Activated T-helper 9 cell treated with anti-CD3 and anti-CD28 coated beads, Interleukin-2, amount 50 U/mL, for 16 hours (primary cell): ENCODE data around the gene TOMM22.

Experiments
- DNase-seq: peaks from one replicate; pipeline ENCODE4 v3.0.0-alpha.2; 2020; ENCODE audit warnings: low read depth

TOMM22 gene

GRCh38 chr22:38696606-38697424 lies 15.1 kb downstream of the TOMM22 start:
- DNase-seq = no peak

DNA sequence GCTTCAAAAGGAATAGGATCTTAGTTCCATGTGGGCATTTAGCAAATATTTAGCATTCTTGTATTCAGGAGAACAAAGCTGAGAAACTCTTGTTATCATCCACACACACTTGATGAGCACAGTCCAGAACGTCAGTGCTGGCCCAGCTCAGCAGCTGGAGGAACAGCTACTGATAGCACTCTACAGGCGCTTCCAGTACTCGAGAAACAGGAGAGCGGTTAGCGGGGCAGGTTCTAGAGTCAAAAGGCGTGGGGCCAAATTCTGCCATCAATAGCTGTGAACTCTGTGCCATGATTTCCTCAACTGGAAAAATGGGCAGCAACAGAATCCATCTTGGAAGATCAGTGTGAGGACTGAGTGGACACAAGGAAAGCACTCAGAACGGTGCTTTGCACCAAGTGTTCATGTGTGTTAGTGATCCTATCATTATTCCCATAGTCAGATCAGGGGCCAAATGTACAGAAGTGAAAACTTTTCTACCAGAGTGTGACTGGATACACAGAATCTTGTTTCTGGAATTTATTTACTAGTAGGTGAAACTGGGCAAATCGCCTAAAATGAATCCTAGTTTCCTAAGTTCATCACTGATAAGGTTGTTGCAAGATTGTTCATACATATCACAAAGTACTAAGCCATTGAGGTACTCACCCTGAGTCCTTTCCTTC lies 15.8 kb downstream of the TOMM22 start:
- no peak for DNase-seq

DNA sequence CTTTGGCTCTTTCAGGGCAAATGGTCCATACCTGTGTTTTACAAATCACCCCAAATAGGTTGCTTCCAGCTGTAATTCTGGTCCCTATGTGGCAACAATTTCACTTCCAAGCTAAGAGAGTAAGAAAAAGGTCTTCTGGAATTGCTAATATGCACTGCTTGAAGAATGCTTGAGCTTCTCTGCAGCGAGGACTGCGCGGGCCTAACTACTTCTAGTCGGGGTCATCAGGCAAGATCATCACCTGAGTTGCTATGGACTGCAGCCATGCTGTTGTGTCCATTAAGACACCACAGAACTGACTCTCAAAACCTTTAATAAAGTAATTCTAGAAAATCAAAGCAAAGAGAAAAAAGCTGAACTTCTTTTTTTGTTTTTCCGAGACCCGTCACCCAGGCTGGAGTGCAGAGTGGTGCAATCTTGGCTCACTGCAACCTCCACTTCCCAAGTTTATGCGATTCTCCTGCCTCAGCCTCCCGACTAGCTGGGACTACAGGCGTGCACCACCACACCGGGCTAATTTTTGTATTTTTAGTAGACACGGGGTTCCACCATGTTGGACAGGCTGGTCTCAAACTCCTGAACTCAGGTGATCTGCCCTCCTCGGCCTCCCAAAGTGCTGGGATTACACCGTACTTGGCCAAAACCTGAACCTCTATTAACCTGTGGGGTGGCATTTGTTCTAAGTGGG lies 16.8 kb downstream of the TOMM22 start:
- no peak for DNase-seq

DNA sequence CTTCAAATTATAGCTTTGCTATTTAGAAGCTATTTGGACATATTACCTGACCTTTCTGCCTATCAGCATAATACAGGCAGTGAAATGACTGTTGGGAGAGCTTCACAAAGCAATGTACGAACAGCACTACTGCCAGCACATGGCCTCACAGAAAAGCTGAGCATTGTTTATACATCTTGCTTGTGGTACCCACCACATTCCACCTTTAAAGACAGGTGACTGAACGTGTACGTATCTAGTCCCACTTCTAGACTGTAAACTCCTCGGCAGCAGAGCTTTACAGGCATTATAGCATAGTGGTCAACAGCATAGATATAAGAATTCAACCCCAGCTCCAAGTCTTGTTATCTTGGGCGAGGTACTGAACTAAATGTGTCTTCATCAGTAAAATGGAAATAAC lies 17.4 kb downstream of the TOMM22 start:
- no peak for DNase-seq

GRCh38 chr22:38699784-38700183 lies 18.0 kb downstream of the TOMM22 start:
- no peak for DNase-seq

- DNase-seq = no peak
Measured at GRCh38 chr22:38700270-38700788, 18.6 kb downstream of the TOMM22 start.

GRCh38 chr22:38700789-38701628 lies 19.3 kb downstream of the TOMM22 start, which contains the start of gene JOSD1:
Gene JOSD1 (minus strand): TSS chr22:38700943. CDS start chr22:38699987, 956 bp downstream.
- DNase-seq = peak; percentile 96

- DNase-seq = no peak
Measured at GRCh38 chr22:38704654-38705234, 23.0 kb downstream of the TOMM22 start.

GRCh38 chr22:38705235-38706100 lies 23.7 kb downstream of the TOMM22 start, which contains the start of gene GTPBP1:
Gene GTPBP1 (plus strand): TSS chr22:38705944. CDS start chr22:38705956, 12 bp downstream.
- peak; percentile 92 for DNase-seq

GRCh38 chr22:38706101-38706900 lies 24.5 kb downstream of the TOMM22 start:
- peak; percentile 27 for DNase-seq

GRCh38 chr22:38706901-38707195 lies 25.1 kb downstream of the TOMM22 start:
- no peak for DNase-seq

DNA sequence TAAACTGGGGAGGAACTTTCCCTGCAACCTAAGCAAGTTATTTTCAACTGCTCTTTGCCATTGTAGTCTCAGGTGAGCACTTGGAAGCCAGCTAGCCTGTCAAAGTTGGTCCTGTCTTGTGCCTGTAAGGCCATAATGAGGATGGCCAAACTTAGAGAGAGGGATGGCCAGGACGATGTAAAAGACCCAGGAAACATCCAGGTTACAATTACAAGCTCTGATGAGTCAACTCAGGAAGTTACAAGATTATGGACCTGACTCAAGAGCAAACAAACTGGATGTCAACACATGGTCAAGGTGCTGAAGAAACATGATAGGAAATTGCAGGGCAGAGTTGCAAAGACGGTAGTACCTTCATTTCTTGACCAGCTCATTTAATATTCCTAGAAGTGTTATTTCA lies 25.6 kb downstream of the TOMM22 start:
- DNase-seq = no peak

GRCh38 chr22:38707984-38708383 lies 26.2 kb downstream of the TOMM22 start:
- DNase-seq = no peak

DNA sequence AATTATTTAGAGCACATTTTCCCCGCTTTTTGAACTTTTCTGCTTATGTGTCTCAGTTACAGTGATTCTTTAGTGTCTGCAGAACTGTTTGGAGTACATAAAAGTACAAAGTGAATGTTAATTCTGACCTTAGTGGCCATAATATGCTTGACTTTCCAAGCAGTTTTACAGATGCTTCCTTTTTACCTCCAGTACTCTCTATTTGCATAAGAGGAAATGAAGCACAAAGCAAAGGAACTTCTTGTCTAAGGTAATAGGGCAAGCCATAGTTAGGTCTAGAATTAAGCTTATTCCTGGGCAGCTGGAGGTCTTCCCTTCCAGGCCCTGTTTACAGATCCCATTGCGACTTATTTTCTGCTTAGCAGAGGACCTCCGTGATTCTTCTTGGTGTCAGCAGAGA lies 27.5 kb downstream of the TOMM22 start:
- no peak for DNase-seq

DNA sequence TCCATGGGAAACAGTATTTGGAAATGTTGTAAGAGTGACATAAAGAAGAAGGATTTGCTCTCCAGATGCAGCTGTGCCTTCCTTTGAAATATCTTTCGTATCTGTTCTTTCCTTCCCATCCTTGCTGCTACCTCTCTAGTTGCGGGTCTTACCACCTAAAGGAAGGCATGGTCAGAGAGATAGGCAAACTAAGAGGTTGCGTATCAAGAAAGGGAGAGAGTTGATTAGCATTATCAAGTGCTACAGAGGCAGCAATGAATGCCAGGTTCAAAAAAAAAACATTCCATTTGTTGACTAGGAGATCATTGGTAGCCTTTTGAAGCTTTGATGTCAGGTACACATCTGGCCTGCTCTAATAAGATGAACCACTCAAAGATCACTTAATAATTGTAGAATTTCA lies 28.6 kb downstream of the TOMM22 start:
- no peak for DNase-seq

- DNase-seq = no peak
Measured at GRCh38 chr22:38710866-38711265, 29.1 kb downstream of the TOMM22 start.

GRCh38 chr22:38712486-38713207 lies 30.9 kb downstream of the TOMM22 start:
- DNase-seq = no peak

DNA sequence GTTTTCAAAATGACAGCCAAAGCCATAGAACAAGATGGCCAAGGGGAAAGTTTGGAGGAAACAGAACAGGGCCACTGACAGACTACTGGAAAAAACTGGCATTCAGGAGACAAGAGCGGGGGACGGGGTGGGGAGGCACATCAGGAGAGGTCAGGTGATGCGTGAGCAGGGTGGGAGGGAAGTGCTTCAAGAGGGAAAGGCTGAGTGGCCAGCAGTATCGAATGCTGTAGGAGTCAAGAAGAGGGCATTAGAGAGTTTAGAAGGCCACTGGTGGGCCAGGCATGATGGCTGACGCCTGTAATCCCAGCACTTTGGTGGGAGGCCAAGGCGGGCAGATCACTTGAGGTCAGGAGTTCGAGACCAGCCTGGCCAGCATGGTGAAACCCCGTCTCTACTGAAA lies 32.2 kb downstream of the TOMM22 start:
- no peak for DNase-seq
